Memory B cell (primary cell): ENCODE measurements around the gene NELFE.
"Not testable (repeated sequence)": the region's sequence is repeated elsewhere in the genome, so short reads cannot be mapped to it uniquely, and the experiment has no call there.

Experiments used
- ATAC-seq: fragments of 150-1000 bp; cut with Tn5 transposase; 2 replicates; pipeline ENCODE4 v1.10.0; 2021; ENCODE audit warnings: low read depth, mild to moderate bottlenecking, moderate library complexity
- DNase-seq, 2 donors: peaks; one replicate each; pipeline ENCODE4 v3.0.0; 2022; ENCODE audit warnings: low spot score in 2 of 2
- H3K27ac Mint-ChIP-seq: one replicate; pipeline ENCODE4 v1.8.0; 2022; ENCODE audit warnings: mild to moderate bottlenecking, moderate library complexity, mixed read lengths
- H3K27me3 Mint-ChIP-seq: one replicate; pipeline ENCODE4 v1.8.0; 2022; ENCODE audit warnings: mixed read lengths
- H3K36me3 Mint-ChIP-seq: one replicate; pipeline ENCODE4 v1.8.0; 2022; ENCODE audit warnings: mild to moderate bottlenecking, mixed read lengths
- H3K4me1 Mint-ChIP-seq: one replicate; pipeline ENCODE4 v1.8.0; 2022; ENCODE audit warnings: mixed read lengths
- H3K4me3 Mint-ChIP-seq: one replicate; pipeline ENCODE4 v1.8.0; 2022; ENCODE audit warnings: mild to moderate bottlenecking, moderate library complexity, mixed read lengths
- H3K9me3 Mint-ChIP-seq: one replicate; pipeline ENCODE4 v1.8.0; 2022; ENCODE audit warnings: mixed read lengths

NELFE gene

DNA sequence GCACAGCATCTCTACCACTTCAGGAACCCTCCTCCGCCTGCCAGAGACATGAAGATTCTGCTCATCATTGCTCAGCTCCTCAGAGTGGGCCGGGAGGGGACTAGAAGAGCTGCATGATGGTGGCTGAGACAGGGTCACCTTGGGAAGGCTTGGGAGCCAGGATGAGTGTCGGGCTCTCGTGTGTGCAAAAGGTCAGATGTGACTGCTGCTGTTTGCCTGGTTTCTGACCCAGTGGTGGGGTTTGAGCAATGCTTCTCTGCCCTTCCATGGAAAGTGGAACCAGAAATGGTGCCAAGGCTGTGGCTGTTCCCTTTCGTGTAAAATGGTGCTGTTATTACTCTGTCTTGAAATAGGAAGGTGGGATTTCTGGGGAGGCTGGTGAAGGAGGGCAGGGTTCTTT lies 22.2 kb upstream of the NELFE start:
- not testable (repeated sequence) for H3K27me3 Mint-ChIP-seq, H3K4me3 Mint-ChIP-seq, H3K27ac Mint-ChIP-seq, H3K9me3 Mint-ChIP-seq, H3K36me3 Mint-ChIP-seq, DNase-seq, H3K4me1 Mint-ChIP-seq, ATAC-seq

DNA sequence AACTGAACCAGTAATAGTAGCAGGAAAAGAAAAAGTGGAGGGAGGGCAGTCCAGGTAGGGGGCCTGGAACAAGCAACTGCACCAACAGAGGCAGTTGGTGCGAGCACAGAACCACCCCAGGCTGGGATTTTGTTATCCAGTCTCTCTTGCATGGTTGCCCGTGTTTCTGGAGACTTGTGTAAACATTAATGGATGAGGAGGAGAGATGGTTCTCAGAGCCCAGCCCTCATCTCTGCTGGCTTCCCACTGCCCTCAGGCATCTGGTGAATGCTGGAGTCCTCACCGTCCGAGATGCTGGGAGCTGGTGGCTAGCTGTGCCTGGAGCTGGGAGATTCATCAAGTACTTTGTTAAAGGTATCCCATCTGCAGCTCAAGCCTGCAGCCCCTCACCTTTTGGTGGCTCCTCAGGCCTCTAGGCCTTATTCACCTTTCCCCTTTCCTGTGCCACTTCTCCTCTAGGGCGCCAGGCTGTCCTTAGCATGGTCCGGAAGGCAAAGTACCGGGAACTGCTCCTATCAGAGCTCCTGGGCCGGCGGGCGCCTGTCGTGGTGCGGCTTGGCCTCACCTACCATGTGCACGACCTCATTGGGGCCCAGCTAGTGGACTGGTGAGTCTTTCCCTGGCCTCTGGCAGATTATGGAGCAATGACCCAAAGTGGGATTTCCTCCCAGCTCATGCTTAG lies 21.6 kb upstream of the NELFE start:
- not testable (repeated sequence) for H3K36me3 Mint-ChIP-seq, H3K4me1 Mint-ChIP-seq, H3K27ac Mint-ChIP-seq

DNA sequence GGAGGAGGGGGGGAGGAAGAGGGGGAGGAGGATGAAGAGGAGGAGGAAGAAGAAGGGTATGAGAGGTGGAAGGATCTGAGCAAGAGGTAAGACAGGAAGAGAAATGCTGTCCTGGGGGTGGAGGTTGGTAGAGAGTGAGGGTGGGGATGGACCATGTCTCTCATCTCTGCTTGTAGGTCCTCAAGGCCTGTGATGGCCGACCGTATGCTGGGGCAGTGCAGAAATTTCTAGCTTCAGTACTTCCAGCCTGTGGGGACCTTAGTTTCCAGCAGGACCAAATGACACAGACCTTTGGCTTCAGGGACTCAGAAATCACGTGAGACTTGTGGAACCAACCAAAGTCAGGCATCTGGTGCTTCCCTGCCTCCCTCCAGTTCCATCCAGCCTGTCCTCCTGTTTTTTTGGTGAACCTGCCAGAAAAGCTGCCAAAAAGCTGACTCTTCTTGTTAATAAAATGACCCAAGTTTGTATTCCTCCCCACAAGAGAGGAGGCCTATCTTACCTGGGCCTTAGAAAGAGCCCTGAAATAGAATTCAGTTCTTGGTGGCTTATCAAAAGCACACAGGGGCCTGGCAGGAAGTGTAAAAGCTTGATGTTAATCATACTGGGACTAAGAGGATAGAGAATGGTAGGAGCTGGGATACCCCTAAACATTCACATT lies 20.6 kb upstream of the NELFE start:
- H3K9me3 Mint-ChIP-seq, result no peaks in the 10 kb centered on the region
- no peak overlapping the region for H3K4me3 Mint-ChIP-seq
- no peaks in the 10 kb centered on the region for H3K27me3 Mint-ChIP-seq

More for the DNA sequence above, 21.6 kb upstream of the NELFE start:
- not testable (repeated sequence) for DNase-seq, ATAC-seq, H3K4me3 Mint-ChIP-seq, H3K27me3 Mint-ChIP-seq, H3K9me3 Mint-ChIP-seq

DNA sequence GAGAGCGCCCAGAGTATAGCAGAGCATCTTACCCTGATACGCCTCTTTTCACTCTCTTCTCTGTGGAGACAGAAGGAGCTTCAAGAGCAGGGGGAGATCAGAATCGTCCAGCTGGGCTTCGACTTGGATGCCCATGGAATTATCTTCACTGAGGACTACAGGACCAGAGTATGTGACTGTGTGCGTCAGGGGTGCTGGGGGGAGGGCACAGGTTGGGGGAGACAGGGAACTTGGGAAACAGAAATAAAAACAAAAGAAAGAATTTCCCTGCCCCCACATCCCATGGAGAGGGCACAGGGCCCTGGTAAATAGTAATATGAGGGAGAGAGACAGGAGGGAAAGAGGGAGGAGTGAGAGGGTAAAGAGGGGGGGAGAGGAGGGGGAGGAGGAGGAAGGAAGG lies 20.1 kb upstream of the NELFE start:
- H3K9me3 Mint-ChIP-seq, result no peaks in the 10 kb centered on the region
- H3K27ac Mint-ChIP-seq, result peak overlapping the region; percentile 69
- H3K4me1 Mint-ChIP-seq, result peaks cover 7% of the 10 kb centered on the region
- ATAC-seq (no peak), DNase-seq (no peak)
- no peak overlapping the region for H3K4me3 Mint-ChIP-seq
- no peaks in the 10 kb centered on the region for H3K27me3 Mint-ChIP-seq
- peaks cover 5% of the 10 kb centered on the region for H3K36me3 Mint-ChIP-seq

More for the DNA sequence above, 20.6 kb upstream of the NELFE start:
- no peak overlapping the region for H3K27ac Mint-ChIP-seq
- peaks cover 5% of the 10 kb centered on the region for H3K36me3 Mint-ChIP-seq
- ATAC-seq (no peak), DNase-seq (no peak)
- H3K4me1 Mint-ChIP-seq, result peaks cover 7% of the 10 kb centered on the region

DNA sequence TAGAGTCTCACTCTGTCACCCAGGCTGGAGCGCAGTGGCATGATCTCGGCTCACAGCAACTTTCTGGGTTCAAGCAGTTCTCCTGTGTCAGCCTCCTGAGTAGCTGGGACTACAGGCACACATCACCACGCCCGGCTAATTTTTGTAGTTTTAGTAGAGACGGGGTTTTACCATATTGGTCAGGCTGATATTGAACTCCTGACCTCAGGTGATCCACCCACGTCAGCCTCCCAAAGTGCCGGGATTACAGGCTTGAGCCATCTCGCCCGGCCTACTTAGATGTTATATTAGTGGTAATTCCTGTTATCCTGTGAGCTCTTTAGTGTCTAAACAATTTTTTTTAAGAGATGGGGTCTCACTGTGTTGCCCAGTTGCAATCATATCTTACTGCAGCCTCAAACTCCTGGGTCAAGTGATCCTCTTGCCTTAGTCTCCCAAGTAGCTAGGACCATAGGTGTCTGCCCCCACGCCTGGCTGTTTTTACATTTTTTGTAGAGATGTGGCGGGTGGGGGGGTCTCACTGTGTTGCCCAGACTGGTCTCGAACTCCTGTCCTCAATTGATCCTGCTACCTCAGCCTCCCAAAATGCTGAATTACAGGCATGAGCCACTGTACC lies 19.2 kb upstream of the NELFE start:
- DNase-seq, result no peak
- H3K9me3 Mint-ChIP-seq, result no peaks in the 10 kb centered on the region
- no peak overlapping the region for H3K4me3 Mint-ChIP-seq
- H3K4me1 Mint-ChIP-seq, result peaks cover 12% of the 10 kb centered on the region
- ATAC-seq, result no peak
- H3K27ac Mint-ChIP-seq, result no peak overlapping the region
- H3K36me3 Mint-ChIP-seq, result peaks cover 5% of the 10 kb centered on the region
- no peaks in the 10 kb centered on the region for H3K27me3 Mint-ChIP-seq

DNA sequence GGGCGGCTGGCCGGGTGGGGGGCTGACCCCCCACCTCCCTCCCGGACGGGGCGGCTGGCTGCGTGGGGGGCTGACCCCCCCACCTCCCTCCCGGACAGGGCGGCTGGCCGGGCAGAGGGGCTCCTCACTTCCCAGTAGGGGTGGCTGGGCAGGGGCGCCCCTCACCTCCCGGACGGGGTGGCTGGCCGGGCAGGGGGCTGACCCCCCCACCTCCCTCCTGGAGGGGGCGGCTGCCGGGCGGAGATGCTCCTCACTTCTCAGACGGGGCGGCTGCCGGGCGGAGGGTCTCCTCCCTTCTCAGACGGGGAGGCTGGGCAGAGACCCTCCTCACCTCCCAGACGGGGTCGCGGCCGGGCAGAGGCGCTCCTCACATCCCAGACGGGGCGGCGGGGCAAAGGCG lies 17.3 kb upstream of the NELFE start:
- not testable (repeated sequence) for H3K36me3 Mint-ChIP-seq, H3K9me3 Mint-ChIP-seq, H3K4me3 Mint-ChIP-seq, H3K27me3 Mint-ChIP-seq, DNase-seq, ATAC-seq, H3K27ac Mint-ChIP-seq
- peaks cover 19% of the 10 kb centered on the region for H3K4me1 Mint-ChIP-seq

DNA sequence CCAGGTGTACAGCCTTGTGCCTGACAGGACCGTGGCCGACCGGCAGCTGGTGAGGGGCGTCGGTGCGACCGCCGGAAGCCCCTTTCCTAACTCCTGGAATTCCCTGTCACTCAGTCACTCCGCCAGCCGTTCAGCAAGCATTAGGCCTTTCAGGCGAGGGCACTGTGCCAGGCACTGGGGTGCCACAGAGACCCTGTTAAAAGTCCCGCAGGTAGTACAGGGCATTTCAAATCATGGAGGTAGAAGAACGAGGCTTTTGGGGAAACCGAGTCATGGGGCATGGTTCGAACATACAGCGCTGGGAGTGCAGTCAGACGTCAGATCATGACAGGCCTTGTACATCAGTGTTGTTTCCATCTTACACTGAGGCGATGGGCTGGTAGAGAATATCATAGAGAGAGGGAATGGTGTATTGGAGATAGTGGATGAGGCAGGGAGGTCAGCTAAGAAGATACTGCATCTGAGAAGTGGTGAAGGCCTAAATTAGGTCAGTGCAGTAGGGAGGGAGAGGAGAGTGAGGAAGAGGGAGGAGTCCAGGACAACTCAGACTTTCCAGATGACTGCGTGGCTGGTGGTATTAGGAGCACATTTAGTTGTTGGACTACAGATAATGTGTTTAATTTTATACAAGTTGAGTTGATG lies 14.1 kb upstream of the NELFE start:
- ATAC-seq (no peak), DNase-seq (no peak)
- Mint-ChIP-seq H3K27ac (peak overlapping the region; percentile 100), H3K27me3 (no peaks in the 10 kb centered on the region), H3K4me3 (peak overlapping the region; percentile 98), H3K4me1 (peaks cover 26% of the 10 kb centered on the region), H3K36me3 (peaks cover 7% of the 10 kb centered on the region), H3K9me3 (no peaks in the 10 kb centered on the region)

DNA sequence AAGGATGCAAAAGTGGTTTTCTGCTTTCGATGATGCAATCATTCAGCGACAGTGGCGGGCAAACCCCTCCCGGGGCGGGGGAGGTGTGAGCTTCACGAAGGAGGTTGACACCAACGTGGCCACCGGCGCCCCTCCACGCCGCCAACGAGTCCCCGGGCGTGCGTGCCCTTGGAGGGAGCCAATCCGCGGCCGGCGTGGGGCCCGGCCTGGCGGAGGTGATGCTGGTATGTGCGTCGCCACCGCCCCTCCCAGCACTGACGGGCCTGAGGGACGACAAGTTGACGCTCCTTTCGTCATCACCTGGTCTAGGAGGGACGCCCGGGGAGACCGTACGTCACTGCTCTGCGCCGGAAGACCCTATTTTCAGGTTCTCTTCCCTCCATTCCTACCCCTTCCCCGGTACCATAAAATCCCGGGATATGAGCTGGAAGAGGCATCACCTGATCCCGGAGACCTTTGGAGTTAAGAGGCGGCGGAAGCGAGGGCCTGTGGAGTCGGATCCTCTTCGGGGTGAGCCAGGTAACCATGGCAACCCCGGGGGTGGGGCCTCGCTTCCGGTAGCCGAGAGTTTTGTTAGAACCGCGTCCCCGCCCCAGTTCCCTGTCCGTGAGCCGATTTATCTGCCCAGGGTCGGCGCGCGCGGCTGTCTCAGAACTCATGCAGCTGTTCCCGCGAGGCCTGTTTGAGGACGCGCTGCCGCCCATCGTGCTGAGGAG lies 13.4 kb upstream of the NELFE start, which contains the start of gene DXO:
DXO (minus strand) TSS at position 146 of the 716 bp plus-strand sequence. CDS start 463 bp downstream, outside the sequence.
- Mint-ChIP-seq H3K36me3 (peaks cover 14% of the 10 kb centered on the region), H3K27ac (peak within 1 kb of the TSS; percentile 100), H3K9me3 (no peaks in the 10 kb centered on the region), H3K4me1 (peaks cover 26% of the 10 kb centered on the region), H3K27me3 (no peaks in the 10 kb centered on the region), H3K4me3 (peak within 1 kb of the TSS; percentile 98)
- ATAC-seq (peak; percentile 79), DNase-seq (peak; percentile 98)

DNA sequence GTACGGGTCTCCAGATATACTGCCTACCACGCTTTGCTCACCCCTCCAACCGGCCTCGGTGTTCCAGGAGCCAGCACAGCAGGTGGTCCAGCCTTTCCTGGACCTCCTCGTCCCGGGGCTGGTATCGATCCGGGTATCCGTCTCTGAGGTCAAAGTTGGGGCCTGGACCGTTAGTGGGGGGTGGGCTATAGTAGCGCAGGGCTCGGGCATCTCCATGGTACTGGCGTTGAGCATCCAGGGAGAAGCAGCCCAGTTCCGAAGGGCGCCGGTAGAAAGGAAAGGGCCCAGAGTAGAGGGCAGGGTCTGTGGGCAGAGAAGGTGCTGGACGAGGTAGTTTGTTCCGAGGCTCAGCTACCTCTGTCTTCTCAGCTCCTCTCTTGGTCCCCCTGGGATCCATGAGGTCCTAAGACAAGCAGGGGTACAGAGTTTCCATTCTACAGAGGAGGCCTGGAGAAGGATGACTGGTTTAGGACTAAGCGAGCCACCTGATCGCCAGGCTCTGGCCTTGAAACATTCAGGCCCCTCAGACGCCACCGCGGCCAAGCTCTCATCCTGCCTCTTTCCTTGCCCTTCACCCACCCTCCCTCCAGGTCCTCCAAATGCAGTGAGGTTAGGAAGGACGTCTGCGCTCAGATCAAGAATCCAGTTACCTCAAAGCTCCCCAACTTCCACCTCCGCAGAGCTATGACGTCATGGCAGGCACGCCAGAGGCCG lies 12.7 kb upstream of the NELFE start:
- Mint-ChIP-seq H3K27me3 (no peaks in the 10 kb centered on the region), H3K4me3 (peak overlapping the region; percentile 98), H3K27ac (peak overlapping the region; percentile 100), H3K36me3 (peaks cover 19% of the 10 kb centered on the region), H3K9me3 (no peaks in the 10 kb centered on the region), H3K4me1 (peaks cover 28% of the 10 kb centered on the region)
- ATAC-seq (no peak), DNase-seq (no peak)

DNA sequence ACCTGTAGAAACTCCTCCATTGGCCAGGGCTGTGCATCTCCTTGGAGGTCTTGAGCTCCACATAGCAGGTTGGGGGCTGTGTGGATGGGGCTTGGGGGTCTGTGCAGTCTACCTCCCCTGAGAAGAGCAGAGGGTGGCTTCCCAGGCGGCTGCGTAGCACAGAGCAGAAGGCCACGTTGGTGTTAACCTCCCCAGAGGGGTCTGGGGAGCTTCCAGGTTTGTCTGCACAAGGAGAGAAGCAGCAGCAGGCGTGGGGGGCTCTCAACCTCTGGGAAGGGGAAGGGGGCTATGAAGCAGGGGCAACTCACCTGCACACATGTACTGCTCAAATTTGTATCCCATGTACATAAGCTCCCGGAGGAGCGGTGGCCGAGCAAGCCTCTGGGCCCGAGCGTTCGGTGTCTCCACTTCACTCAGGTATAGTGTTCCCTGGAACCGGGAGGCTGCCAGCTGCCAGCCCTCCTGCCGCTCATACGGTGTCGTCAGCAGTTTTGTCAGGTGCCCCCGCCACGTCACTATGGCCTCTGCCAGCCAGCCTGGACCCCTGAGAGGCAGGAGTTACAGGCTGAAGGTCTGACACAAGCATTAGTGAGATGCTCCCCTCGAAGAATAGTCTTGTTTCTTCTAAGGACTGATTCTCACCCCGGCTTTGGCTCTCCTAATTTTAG lies 12.0 kb upstream of the NELFE start:
- Mint-ChIP-seq H3K4me3 (peak overlapping the region; percentile 98), H3K4me1 (peaks cover 28% of the 10 kb centered on the region), H3K27me3 (no peaks in the 10 kb centered on the region), H3K36me3 (peaks cover 21% of the 10 kb centered on the region), H3K27ac (peak overlapping the region; percentile 100), H3K9me3 (no peaks in the 10 kb centered on the region)
- no peak for ATAC-seq
- no peak for DNase-seq

DNA sequence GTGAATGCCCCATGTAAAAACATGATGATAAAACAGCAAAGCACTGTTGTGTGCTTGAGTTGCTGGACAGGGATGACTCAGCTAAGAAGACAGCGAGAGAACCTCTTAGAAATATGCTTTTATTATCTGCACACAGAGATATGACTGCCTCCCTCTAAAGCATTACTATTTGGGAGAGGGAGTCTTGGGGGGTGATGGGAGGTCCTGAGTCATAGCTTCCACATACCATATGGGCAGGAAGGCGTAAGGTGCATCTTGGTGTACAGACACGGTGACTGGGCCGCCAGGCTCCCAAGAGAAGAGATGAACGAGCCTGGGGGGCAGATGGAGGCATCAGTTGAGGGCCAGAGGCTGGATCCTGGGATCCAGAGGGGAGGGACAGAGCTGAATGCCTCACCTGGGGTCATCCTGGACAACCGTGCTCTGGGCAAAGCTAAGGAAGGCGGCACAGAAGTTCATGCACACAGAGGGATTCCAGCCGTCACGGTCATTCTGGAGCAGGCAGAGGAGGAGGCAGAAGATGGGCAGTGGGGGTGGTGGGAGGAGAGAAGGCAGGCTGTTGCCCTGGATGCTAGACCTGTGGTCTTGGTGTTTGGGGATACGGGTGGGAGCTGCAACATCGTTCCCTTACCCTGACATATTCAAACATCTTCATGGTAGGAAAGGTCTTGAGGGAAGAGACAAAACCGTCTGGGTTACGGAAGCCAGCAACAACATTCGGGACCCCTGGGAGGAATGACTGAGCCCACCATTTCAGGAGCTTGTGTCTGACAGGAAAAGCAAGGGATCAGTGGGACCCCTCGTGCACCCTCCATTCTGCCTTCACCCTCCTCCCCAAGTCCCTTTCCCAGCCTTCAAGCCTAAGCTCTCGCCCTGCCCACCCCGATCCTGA lies 11.2 kb upstream of the NELFE start:
- ATAC-seq (no peak), DNase-seq (no peak)
- H3K27me3 Mint-ChIP-seq, result no peaks in the 10 kb centered on the region
- peak overlapping the region; percentile 100 for H3K27ac Mint-ChIP-seq
- peaks cover 30% of the 10 kb centered on the region for H3K4me1 Mint-ChIP-seq
- no peaks in the 10 kb centered on the region for H3K9me3 Mint-ChIP-seq
- peak overlapping the region; percentile 98 for H3K4me3 Mint-ChIP-seq
- H3K36me3 Mint-ChIP-seq, result peaks cover 28% of the 10 kb centered on the region
